Activated naive CD4-positive, alpha-beta T cell treated with anti-CD3 and anti-CD28 coated beads, Interleukin-2, amount 10 ng/mL, durations not matched to agents 7 days and 5 days (primary cell): ENCODE measurements around the gene ZNF652.

ENCODE experiments used
- CTCF ChIA-PET: fragments of 350-600 bp; sonication (Branson Sonifier 250); formaldehyde crosslinking; loops from one replicate; lab custom pipeline; 2021; ENCODE audit warnings: antibody characterized with exemption; lab: Charles Lee
- DNase-seq: peaks from one replicate; pipeline ENCODE4 v3.0.0-alpha.2; 2020
- H3K27ac Mint-ChIP-seq: one replicate; pipeline ENCODE4 v1.8.0; 2021; ENCODE audit warnings: mild to moderate bottlenecking, moderate library complexity, mixed read lengths
- H3K27me3 Mint-ChIP-seq: one replicate; pipeline ENCODE4 v1.8.0; 2021; ENCODE audit warnings: mild to moderate bottlenecking, mixed read lengths
- H3K36me3 Mint-ChIP-seq: one replicate; pipeline ENCODE4 v1.8.0; 2021; ENCODE audit warnings: mixed read lengths
- H3K4me1 Mint-ChIP-seq: one replicate; pipeline ENCODE4 v1.8.0; 2021; ENCODE audit warnings: mixed read lengths
- H3K4me3 Mint-ChIP-seq: one replicate; pipeline ENCODE4 v1.8.0; 2021; ENCODE audit warnings: mild to moderate bottlenecking, moderate library complexity, mixed read lengths
- H3K9me3 Mint-ChIP-seq: one replicate; pipeline ENCODE4 v1.8.0; 2021; ENCODE audit warnings: mixed read lengths

The ZNF652 gene

GRCh38 chr17:49339354-49339753 is 22.7 kb downstream of the ZNF652 start:
- no peak overlapping the region for H3K27ac Mint-ChIP-seq
- CTCF ChIA-PET = interaction anchor here (1.4 kb wide), 1 partner anchor 23 kb away, joined by 3 read pairs; no protein-coding TSS in a partner anchor
- H3K27me3 Mint-ChIP-seq = no peaks in the 10 kb centered on the region
- no peak for DNase-seq
- H3K9me3 Mint-ChIP-seq = no peaks in the 10 kb centered on the region
- peaks cover 20% of the 10 kb centered on the region for H3K36me3 Mint-ChIP-seq
- H3K4me3 Mint-ChIP-seq = no peak overlapping the region
- H3K4me1 Mint-ChIP-seq = peaks cover 54% of the 10 kb centered on the region

DNA sequence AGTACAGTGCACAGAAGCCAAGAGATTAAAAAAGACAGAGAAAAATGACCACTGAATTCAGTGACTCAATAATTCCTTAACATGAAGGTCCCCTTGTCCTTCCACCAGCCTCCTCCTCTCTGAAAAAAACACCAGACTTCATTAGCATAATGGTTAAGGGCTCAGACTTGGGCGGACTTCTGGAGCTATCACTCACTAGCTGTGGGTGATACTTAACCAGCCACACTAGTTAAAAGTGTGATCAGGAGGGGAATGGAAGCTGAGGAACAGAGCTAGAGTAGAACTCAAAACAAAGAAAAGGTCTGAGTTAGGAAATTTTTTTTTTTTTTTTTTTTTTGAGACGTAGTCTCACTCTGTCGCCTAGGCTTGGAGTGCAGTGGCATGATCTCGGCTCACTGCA is 23.2 kb downstream of the ZNF652 start:
- Mint-ChIP-seq H3K36me3 (peaks cover 20% of the 10 kb centered on the region), H3K9me3 (no peaks in the 10 kb centered on the region), H3K27ac (no peak overlapping the region), H3K4me3 (no peak overlapping the region), H3K27me3 (no peaks in the 10 kb centered on the region), H3K4me1 (peaks cover 53% of the 10 kb centered on the region)
- CTCF ChIA-PET = interaction anchor here (1.4 kb wide), 1 partner anchor 23 kb away, joined by 3 read pairs; no protein-coding TSS in a partner anchor
- no peak for DNase-seq

DNA sequence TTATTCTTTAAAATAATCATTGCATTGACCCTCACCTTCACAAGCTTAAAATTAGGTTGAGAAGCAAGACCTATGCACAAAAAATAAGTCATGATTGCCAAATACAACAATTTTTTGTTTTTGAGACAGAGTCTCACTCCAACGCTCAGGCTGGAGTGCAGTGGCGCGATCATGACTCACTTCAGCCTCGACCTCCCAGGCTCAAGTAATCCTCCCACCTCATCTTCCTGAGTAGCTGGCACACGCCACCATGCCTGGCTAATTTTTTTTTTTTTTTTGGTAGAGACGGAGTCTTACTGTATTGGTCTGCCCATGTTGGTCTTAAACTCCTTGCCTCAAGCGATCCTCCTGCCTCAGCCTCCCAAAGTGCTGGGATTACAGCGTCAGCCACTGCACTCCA is 24.2 kb downstream of the ZNF652 start:
- no peaks in the 10 kb centered on the region for H3K27me3 Mint-ChIP-seq
- CTCF ChIA-PET = interaction anchor here (1.4 kb wide), 1 partner anchor 22 kb away, joined by 3 read pairs; no protein-coding TSS in a partner anchor
- no peak for DNase-seq
- no peak overlapping the region for H3K4me3 Mint-ChIP-seq
- H3K27ac Mint-ChIP-seq = no peak overlapping the region
- no peaks in the 10 kb centered on the region for H3K9me3 Mint-ChIP-seq
- peaks cover 50% of the 10 kb centered on the region for H3K4me1 Mint-ChIP-seq
- peaks cover 20% of the 10 kb centered on the region for H3K36me3 Mint-ChIP-seq

GRCh38 chr17:49334744-49335512 is 27.1 kb downstream of the ZNF652 start:
- CTCF ChIA-PET = no interaction called here
- H3K36me3 Mint-ChIP-seq = peaks cover 17% of the 10 kb centered on the region
- no peak for DNase-seq
- H3K9me3 Mint-ChIP-seq = no peaks in the 10 kb centered on the region
- H3K4me1 Mint-ChIP-seq = peaks cover 27% of the 10 kb centered on the region
- H3K4me3 Mint-ChIP-seq = no peak overlapping the region
- no peak overlapping the region for H3K27ac Mint-ChIP-seq
- no peaks in the 10 kb centered on the region for H3K27me3 Mint-ChIP-seq

- Mint-ChIP-seq H3K27ac (no peak overlapping the region), H3K9me3 (no peaks in the 10 kb centered on the region), H3K27me3 (no peaks in the 10 kb centered on the region), H3K36me3 (peaks cover 12% of the 10 kb centered on the region), H3K4me3 (no peak overlapping the region), H3K4me1 (peaks cover 26% of the 10 kb centered on the region)
- DNase-seq = no peak
- CTCF ChIA-PET = no interaction called here
These were observed 28.2 kb downstream of the ZNF652 start for GRCh38 chr17:49333804-49334203.

DNA sequence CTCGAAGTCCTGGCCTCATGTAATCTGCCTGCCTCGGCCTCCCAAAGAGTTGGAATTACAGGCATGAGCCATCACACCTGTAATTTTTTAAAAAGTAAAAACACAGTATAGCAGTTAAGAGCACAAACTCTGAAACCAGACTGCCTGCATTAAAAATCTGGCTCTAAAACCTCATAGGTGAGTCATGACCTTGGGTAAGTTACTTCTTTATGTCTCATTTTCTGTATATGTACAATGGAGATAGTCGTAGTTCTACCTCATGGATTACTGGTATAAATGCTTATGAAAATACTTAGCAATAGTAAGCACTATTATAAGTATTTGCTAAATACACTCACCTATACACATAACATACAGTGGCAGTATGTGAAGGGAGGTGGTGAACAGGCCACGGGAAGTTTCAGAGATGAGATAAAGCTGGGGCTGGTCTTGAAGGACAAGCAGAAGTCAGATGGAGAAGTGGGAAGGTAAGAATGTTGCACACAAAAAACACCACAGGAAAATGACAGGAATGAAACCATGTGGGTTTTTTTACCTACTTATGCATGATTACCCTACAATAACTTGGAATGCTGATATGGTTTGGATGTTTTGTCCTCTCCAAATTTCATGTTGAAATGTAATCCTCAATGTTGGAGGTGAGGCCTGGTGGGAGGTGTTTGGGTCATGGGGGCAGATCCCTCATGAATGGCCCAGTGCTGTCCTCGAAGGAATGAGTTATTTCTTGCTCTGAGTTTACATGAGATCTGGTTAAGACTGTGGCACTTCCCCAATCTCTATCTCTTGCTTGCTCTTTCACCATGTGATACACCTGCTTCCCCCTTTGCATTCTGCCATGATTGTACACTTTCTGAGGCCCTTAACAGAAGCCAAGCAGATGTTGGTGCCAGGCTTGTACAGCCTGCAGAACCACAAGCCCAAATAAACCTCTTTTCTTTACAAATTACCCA is 33.9 kb downstream of the ZNF652 start:
- H3K4me3 Mint-ChIP-seq = no peak overlapping the region
- peak overlapping the region; percentile 20 for H3K27ac Mint-ChIP-seq
- no peaks in the 10 kb centered on the region for H3K27me3 Mint-ChIP-seq
- H3K4me1 Mint-ChIP-seq = peaks cover 47% of the 10 kb centered on the region
- no peak for DNase-seq
- CTCF ChIA-PET = interaction anchor here (1.3 kb wide), 1 partner anchor 13 kb away, joined by 3 read pairs; no protein-coding TSS in a partner anchor
- no peaks in the 10 kb centered on the region for H3K9me3 Mint-ChIP-seq
- H3K36me3 Mint-ChIP-seq = peaks cover 14% of the 10 kb centered on the region

GRCh38 chr17:49325980-49326379 is 36.1 kb downstream of the ZNF652 start:
- peaks cover 18% of the 10 kb centered on the region for H3K36me3 Mint-ChIP-seq
- no peaks in the 10 kb centered on the region for H3K27me3 Mint-ChIP-seq
- H3K4me1 Mint-ChIP-seq = peaks cover 50% of the 10 kb centered on the region
- no peak overlapping the region for H3K27ac Mint-ChIP-seq
- CTCF ChIA-PET = interaction anchor here (1.3 kb wide), 1 partner anchor 42 kb away, joined by 3 read pairs; no protein-coding TSS in a partner anchor
- no peak overlapping the region for H3K4me3 Mint-ChIP-seq
- DNase-seq = no peak
- H3K9me3 Mint-ChIP-seq = no peaks in the 10 kb centered on the region

- no peak overlapping the region for H3K4me3 Mint-ChIP-seq
- peaks cover 36% of the 10 kb centered on the region for H3K4me1 Mint-ChIP-seq
- no peaks in the 10 kb centered on the region for H3K9me3 Mint-ChIP-seq
- peaks cover 23% of the 10 kb centered on the region for H3K36me3 Mint-ChIP-seq
- no peaks in the 10 kb centered on the region for H3K27me3 Mint-ChIP-seq
- DNase-seq = no peak
- H3K27ac Mint-ChIP-seq = no peak overlapping the region
- CTCF ChIA-PET = interaction anchor here (1.3 to 7.1 kb wide), 4 partner anchors 39 to 78 kb away, joined by 5 to 104 read pairs (median 56); no protein-coding TSS in a partner anchor
These were observed 43.5 kb downstream of the ZNF652 start for GRCh38 chr17:49318435-49318965.

DNA sequence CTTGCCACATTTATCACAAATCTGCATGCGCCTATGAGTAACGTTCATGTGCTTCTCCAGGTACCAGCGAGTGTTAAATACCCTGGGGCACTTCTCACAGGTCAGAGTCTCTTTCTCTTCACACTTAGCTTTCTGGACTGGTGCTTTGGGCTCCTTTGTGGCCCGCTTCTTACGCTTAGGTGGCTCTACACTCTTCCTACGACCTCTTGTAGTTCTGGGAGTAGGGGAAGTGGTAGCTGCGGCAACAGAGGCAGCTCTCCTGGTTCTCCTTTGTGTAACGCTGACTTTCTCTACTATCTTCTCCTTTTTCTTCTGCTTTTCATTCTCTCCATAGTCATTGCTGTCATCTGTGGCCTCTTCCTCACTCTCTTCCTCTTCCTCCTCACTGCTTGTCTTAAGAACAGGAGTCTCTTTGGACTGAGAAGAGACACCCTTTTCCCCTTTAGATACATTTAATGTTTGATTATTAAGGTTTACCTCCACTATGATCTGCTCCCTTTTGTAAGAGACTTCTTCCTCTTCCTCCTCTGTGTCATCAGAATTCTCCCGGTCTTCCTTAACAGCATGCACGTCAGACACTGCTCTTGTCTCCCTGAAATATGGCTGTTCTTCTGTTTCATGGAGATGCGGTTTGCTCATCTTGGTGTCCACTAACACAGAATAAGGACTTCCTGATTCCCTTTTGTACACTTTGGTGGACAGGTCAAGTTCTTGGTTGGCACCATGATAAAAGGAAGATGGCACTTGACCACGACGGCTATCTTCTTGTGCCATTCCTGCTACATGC is 45.0 kb downstream of the ZNF652 start:
- DNase-seq = no peak
- H3K27ac Mint-ChIP-seq = no peak overlapping the region
- H3K4me3 Mint-ChIP-seq = no peak overlapping the region
- no peaks in the 10 kb centered on the region for H3K27me3 Mint-ChIP-seq
- peaks cover 17% of the 10 kb centered on the region for H3K36me3 Mint-ChIP-seq
- no peaks in the 10 kb centered on the region for H3K9me3 Mint-ChIP-seq
- H3K4me1 Mint-ChIP-seq = peaks cover 29% of the 10 kb centered on the region
- CTCF ChIA-PET = interaction anchor here (1.2 to 7.1 kb wide), 8 partner anchors 26 to 239 kb away, joined by 4 to 104 read pairs (median 9); no protein-coding TSS in a partner anchor

DNA sequence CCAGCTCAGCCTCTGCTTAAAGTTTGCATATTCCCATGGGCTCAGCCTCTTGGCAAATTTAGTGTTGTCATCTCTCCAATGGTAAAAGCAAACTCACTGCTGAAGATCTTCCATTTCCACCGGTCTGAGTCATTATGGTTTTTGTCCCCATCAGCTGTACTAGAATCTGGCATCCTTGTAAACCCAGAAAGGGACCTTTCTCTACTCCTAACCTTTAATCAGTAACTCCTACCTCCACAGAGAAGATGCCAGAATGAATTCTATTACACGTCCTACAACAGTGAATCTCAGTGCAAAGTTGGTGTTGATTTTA is 45.8 kb downstream of the ZNF652 start:
- H3K4me1 Mint-ChIP-seq = peaks cover 29% of the 10 kb centered on the region
- no peaks in the 10 kb centered on the region for H3K27me3 Mint-ChIP-seq
- no peaks in the 10 kb centered on the region for H3K9me3 Mint-ChIP-seq
- peak overlapping the region; percentile 50 for H3K27ac Mint-ChIP-seq
- H3K36me3 Mint-ChIP-seq = peaks cover 19% of the 10 kb centered on the region
- DNase-seq = no peak
- CTCF ChIA-PET = interaction anchor here (0.8 to 7.1 kb wide), 15 partner anchors 13 to 380 kb away, joined by 3 to 104 read pairs (median 5); partner anchors contain the start of gene ZNF652
- H3K4me3 Mint-ChIP-seq = no peak overlapping the region

GRCh38 chr17:49315551-49316257 is 46.3 kb downstream of the ZNF652 start:
- Mint-ChIP-seq H3K9me3 (no peaks in the 10 kb centered on the region), H3K27me3 (no peaks in the 10 kb centered on the region), H3K36me3 (peaks cover 20% of the 10 kb centered on the region), H3K27ac (peak overlapping the region; percentile 82), H3K4me1 (peaks cover 29% of the 10 kb centered on the region), H3K4me3 (peak overlapping the region; percentile 35)
- CTCF ChIA-PET = interaction anchor here (0.8 to 7.1 kb wide), 15 partner anchors 13 to 380 kb away, joined by 3 to 104 read pairs (median 5); partner anchors contain the start of gene ZNF652
- peak; percentile 87 for DNase-seq

DNA sequence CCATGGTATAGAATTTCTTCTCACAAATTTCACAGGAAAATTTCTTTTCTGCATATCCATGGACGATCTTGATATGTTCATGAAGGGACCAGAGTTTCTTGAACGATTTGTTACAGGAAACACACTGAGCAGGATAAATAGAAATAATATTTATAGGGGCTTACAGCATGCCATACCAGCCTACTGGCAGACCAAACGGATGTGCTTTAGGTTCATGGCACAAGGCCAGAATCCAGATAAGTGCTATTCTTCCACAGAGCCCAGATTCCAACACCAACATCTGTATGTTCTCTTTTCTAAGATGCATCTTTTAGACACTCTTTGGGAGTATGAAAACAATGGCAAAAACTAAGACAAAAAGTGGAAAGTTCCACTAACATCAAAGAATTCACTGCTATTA is 49.3 kb downstream of the ZNF652 start:
- peaks cover 33% of the 10 kb centered on the region for H3K36me3 Mint-ChIP-seq
- H3K4me1 Mint-ChIP-seq = peaks cover 23% of the 10 kb centered on the region
- CTCF ChIA-PET = no interaction called here
- H3K27me3 Mint-ChIP-seq = no peaks in the 10 kb centered on the region
- H3K4me3 Mint-ChIP-seq = no peak overlapping the region
- no peak overlapping the region for H3K27ac Mint-ChIP-seq
- no peak for DNase-seq
- no peaks in the 10 kb centered on the region for H3K9me3 Mint-ChIP-seq

GRCh38 chr17:49299996-49300395 is 62.1 kb downstream of the ZNF652 start:
- H3K27me3 Mint-ChIP-seq = no peaks in the 10 kb centered on the region
- no peak overlapping the region for H3K27ac Mint-ChIP-seq
- CTCF ChIA-PET = no interaction called here
- H3K9me3 Mint-ChIP-seq = no peaks in the 10 kb centered on the region
- no peak for DNase-seq
- H3K4me1 Mint-ChIP-seq = no peaks in the 10 kb centered on the region
- H3K4me3 Mint-ChIP-seq = no peak overlapping the region
- peaks cover 23% of the 10 kb centered on the region for H3K36me3 Mint-ChIP-seq
